Erythroblast (primary cell): ENCODE results near the gene ALKBH3.

Experiments
- GATA1 ChIP-seq: IDR thresholded peaks from 2 replicates; pipeline ENCODE4 v1.6.1; 2011; ENCODE audit warnings: low read depth, mild to moderate bottlenecking, control low read depth, low read length, moderate library complexity
- POLR2A ChIP-seq: IDR thresholded peaks from 2 replicates; pipeline ENCODE4 v1.6.1; 2011; ENCODE audit warnings: mild to moderate bottlenecking, low read length

- TF ChIP-seq POLR2A (no peak), GATA1 (no peak)
Measured at GRCh38 chr11:43879789-43880639, 617 bp upstream of the ALKBH3 start.
